HepG2 (cell line): ENCODE results near the gene OTOP3. TPM values are rescaled to one million over a fixed set of nuclear protein-coding genes. Genes with fewer than 3 reads are reported as not detected.

Experiments used
- ARID4A ChIP-seq: sonication (generic); formaldehyde crosslinking; IDR thresholded peaks from 2 replicates; pipeline ENCODE4 v1.5.0; 2020; ENCODE audit warnings: mild to moderate bottlenecking, missing genetic modification reagents, borderline replicate concordance
- CSRNP1 ChIP-seq: sonication (generic); formaldehyde crosslinking; IDR thresholded peaks from 2 replicates; pipeline ENCODE4 v1.8.1; 2023; ENCODE audit warnings: mild to moderate bottlenecking, missing genetic modification reagents
- IRF2 ChIP-seq: IDR thresholded peaks from 2 replicates; pipeline ENCODE4 v1.6.1; 2018; ENCODE audit warnings: missing genetic modification reagents, missing compliant biosample characterization
- KAT7 ChIP-seq: IDR thresholded peaks from 2 replicates; pipeline ENCODE4 v1.6.1; 2018; ENCODE audit warnings: borderline replicate concordance, missing compliant biosample characterization
- KLF12 ChIP-seq: sonication (generic); formaldehyde crosslinking; IDR thresholded peaks from 2 replicates; pipeline ENCODE4 v1.4.0; 2020; ENCODE audit warnings: missing genetic modification reagents, borderline replicate concordance
- KLF15 ChIP-seq: sonication (generic); formaldehyde crosslinking; IDR thresholded peaks from 2 replicates; pipeline ENCODE4 v1.8.1; 2023; ENCODE audit warnings: borderline replicate concordance, mild to moderate bottlenecking, inconsistent platforms, missing genetic modification reagents, mixed read lengths
- MIER3 ChIP-seq: IDR thresholded peaks from 2 replicates; pipeline ENCODE4 v1.6.1; 2016; ENCODE audit warnings: missing compliant biosample characterization, borderline replicate concordance
- MTF2 ChIP-seq: sonication (generic); formaldehyde crosslinking; IDR thresholded peaks from 2 replicates; pipeline ENCODE4 v1.5.0; 2020; ENCODE audit warnings: missing genetic modification reagents, borderline replicate concordance
- MXD3 ChIP-seq: IDR thresholded peaks from 2 replicates; pipeline ENCODE4 v1.6.1; 2016; ENCODE audit warnings: mild to moderate bottlenecking, missing biosample characterization, missing genetic modification reagents
- NPAS2 ChIP-seq: sonication (generic); formaldehyde crosslinking; IDR thresholded peaks from 2 replicates; pipeline ENCODE4 v1.8.0; 2022; ENCODE audit warnings: mild to moderate bottlenecking, missing genetic modification reagents, borderline replicate concordance
- SALL1 ChIP-seq: sonication (generic); formaldehyde crosslinking; IDR thresholded peaks from 2 replicates; pipeline ENCODE4 v1.8.0; 2022; ENCODE audit warnings: mild to moderate bottlenecking, missing genetic modification reagents
- SMYD3 ChIP-seq: sonication (generic); formaldehyde crosslinking; IDR thresholded peaks from 2 replicates; pipeline ENCODE4 v1.8.1; 2023; ENCODE audit warnings: mild to moderate bottlenecking, missing genetic modification reagents
- TGIF2 ChIP-seq: IDR thresholded peaks from 2 replicates; pipeline ENCODE4 v1.6.1; 2016; ENCODE audit warnings: control low read depth, missing compliant biosample characterization
- ZBTB7B ChIP-seq: sonication (generic); formaldehyde crosslinking; IDR thresholded peaks from 2 replicates; pipeline ENCODE4 v1.4.0; 2020; ENCODE audit warnings: missing genetic modification reagents
- ZBTB8A ChIP-seq: sonication (generic); formaldehyde crosslinking; IDR thresholded peaks from 2 replicates; pipeline ENCODE4 v1.4.0; 2020; ENCODE audit warnings: mild to moderate bottlenecking, low read depth, missing genetic modification reagents, borderline replicate concordance
- ZC3H4 ChIP-seq: sonication (generic); formaldehyde crosslinking; IDR thresholded peaks from 2 replicates; pipeline ENCODE4 v1.4.0; 2020; ENCODE audit warnings: missing genetic modification reagents, borderline replicate concordance
- ZFP37 ChIP-seq: sonication (generic); formaldehyde crosslinking; IDR thresholded peaks from 2 replicates; pipeline ENCODE4 v1.4.0; 2020; ENCODE audit warnings: missing genetic modification reagents, borderline replicate concordance
- ZNF607 ChIP-seq: sonication (generic); formaldehyde crosslinking; IDR thresholded peaks from 2 replicates; pipeline ENCODE4 v1.5.1; 2020; ENCODE audit warnings: missing genetic modification reagents, mild to moderate bottlenecking, borderline replicate concordance
- ZNF704 ChIP-seq: sonication (generic); formaldehyde crosslinking; IDR thresholded peaks from 2 replicates; pipeline ENCODE4 v1.8.1; 2023; ENCODE audit warnings: mild to moderate bottlenecking, inconsistent platforms, moderate library complexity, missing genetic modification reagents, borderline replicate concordance
- polyA plus RNA-seq, 8 experiments: library from polyadenylated mRNA; depleted of rRNA in 3 of 8; stranded (reverse) in 7 of 8; unstranded in 1 of 8; fragments of >200 nt; fragmentation: Illumina TruSeq in 4 of 8; extraction: Trizol in 4 of 8; gene quantifications; 2 replicates each; pipeline versions ENCODE4 v1.2.1 to v1.2.3, GENCODE V29; 2011 to 2016; ENCODE audit warnings: low read depth in 4 of 8, missing spikeins in 1 of 8, mixed read lengths in 1 of 8; ENCODE audit not compliant: insufficient read depth in 1 of 8
- total RNA-seq, 5 experiments: library from RNA; depleted of rRNA; stranded (reverse); fragments of >200 nt; fragmentation: Illumina TruSeq; extraction: Trizol; gene quantifications; 2 replicates each; pipeline ENCODE4 v1.2.3, GENCODE V29; 2016; ENCODE audit warnings: low read depth in 1 of 5
- TF ChIP-seq, protein P1 (sequence below): sonication (generic); formaldehyde crosslinking; IDR thresholded peaks from 2 replicates; pipeline ENCODE4 v1.8.0; 2022; ENCODE audit warnings: mild to moderate bottlenecking, missing genetic modification reagents

OTOP3 gene
- total and polyA plus RNA-seq, 2 of the 13 experiments (the other 11 are each of a cell fraction or from before 2014, with no cell fraction given), result not detected

- TF ChIP-seq, protein P1, sequence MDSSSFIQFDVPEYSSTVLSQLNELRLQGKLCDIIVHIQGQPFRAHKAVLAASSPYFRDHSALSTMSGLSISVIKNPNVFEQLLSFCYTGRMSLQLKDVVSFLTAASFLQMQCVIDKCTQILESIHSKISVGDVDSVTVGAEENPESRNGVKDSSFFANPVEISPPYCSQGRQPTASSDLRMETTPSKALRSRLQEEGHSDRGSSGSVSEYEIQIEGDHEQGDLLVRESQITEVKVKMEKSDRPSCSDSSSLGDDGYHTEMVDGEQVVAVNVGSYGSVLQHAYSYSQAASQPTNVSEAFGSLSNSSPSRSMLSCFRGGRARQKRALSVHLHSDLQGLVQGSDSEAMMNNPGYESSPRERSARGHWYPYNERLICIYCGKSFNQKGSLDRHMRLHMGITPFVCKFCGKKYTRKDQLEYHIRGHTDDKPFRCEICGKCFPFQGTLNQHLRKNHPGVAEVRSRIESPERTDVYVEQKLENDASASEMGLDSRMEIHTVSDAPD (CRISPR knock-in tag), result peak; percentile 55; the same call in 1 of the 2 replicates
- TF ChIP-seq ZC3H4 (0 out of 2 replicates have a peak, but pooled peaks have one; percentile 35), NPAS2 (CRISPR knock-in tag) (no peak), MIER3 (CRISPR knock-in tag) (peak; percentile 45; the same call in 1 of the 2 replicates), MXD3 (CRISPR knock-in tag) (peak; percentile 90), ZNF704 (CRISPR knock-in tag) (peak; percentile 73; the same call in 1 of the 2 replicates), ARID4A (CRISPR knock-in tag) (peak; percentile 97), SMYD3 (CRISPR knock-in tag) (no peak; the same call in 1 of the 2 replicates), MTF2 (peak; percentile 91; the same call in 1 of the 2 replicates), ZBTB8A (CRISPR knock-in tag) (no peak), CSRNP1 (CRISPR knock-in tag) (peak; percentile 96), ZNF607 (CRISPR knock-in tag) (peak; percentile 99), TGIF2 (CRISPR knock-in tag) (peak; percentile 35), KAT7 (CRISPR knock-in tag) (peak; percentile 78; the same call in 1 of the 2 replicates), IRF2 (peak; percentile 56), ZFP37 (CRISPR knock-in tag) (no peak), KLF12 (CRISPR knock-in tag) (no peak; the same call in 1 of the 2 replicates), ZBTB7B (CRISPR knock-in tag) (peak; percentile 85), KLF15 (CRISPR knock-in tag) (0 out of 2 replicates have a peak, but pooled peaks have one; percentile 37), SALL1 (peak; percentile 93)
These were observed 46.4 kb downstream of the OTOP3 start (continued) for GRCh38 chr17:74981979-74982662.
